HTR-8/SVneo (cell line): ENCODE measurements around the gene HAAO.
"Not testable (repeated sequence)": the region's sequence is repeated elsewhere in the genome, so short reads cannot be mapped to it uniquely, and the experiment has no call there.

Experiments used
- DNase-seq: peaks from one replicate; pipeline ENCODE4 v3.0.0; 2011; ENCODE audit warnings: low spot score, mixed read lengths; ENCODE audit not compliant: insufficient read length
- FAIRE-seq: peaks from 2 replicates; lab custom pipeline; 2011; peaks lifted over from hg19 to GRCh38; lab: Jason Lieb, UNC

The HAAO gene

DNA sequence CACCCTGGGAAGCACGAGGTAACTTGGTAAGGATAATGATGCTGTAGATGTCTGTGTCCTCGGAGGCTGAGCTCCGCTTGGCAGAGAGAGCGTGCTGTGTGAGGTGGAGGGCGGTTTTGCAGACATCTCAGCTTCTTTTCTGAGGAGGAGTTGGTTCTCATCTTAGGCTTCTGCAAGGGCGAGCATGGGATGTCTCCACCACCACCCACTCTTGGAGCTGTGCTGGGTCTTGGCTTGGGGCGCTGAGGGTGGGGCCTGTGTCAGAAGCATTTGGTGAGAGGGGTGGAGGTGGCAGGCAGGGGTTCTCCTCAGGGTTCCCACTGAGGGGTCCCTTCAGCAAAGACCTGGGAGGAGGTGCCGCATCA, 37.6 kb downstream of the HAAO start:
- FAIRE-seq (no peak), DNase-seq (no peak)

DNA sequence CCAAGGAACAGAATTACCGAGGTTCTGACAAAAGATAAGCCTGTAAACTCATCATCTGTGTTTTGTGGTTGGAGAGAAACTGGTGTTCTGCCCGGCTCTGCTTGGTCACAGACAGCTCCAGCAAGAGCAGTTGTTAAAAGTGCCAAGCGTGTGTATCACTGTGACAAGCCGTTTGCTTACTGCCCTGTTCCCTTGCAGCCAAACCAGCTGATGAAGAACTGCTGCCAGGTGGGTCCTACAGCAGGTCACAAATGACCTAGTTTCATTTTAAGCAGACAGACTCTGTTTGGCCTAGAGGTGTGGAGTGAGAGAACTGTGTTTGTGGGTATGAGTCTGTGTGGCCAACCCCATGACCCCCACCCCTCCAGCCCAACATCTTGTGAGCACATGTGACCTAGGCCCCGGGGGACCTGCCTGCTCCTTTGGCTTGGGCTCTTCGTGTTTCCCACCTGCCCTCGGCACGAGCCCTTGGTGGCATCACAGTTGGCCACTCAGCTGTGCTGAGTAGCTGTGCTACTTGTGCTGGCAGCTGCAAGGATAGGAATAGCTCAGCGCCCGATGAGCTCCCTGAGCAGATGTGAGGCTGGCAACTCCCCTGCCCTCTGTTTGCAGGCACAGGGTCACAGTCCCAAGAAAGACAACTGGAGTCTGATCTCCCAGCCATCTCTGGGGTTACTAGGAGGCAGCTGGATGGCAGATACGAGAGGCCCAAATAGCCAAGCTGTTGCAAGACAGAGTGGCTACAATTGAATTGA, 38.2 kb downstream of the HAAO start:
- no peak for DNase-seq
- FAIRE-seq: no peak

DNA sequence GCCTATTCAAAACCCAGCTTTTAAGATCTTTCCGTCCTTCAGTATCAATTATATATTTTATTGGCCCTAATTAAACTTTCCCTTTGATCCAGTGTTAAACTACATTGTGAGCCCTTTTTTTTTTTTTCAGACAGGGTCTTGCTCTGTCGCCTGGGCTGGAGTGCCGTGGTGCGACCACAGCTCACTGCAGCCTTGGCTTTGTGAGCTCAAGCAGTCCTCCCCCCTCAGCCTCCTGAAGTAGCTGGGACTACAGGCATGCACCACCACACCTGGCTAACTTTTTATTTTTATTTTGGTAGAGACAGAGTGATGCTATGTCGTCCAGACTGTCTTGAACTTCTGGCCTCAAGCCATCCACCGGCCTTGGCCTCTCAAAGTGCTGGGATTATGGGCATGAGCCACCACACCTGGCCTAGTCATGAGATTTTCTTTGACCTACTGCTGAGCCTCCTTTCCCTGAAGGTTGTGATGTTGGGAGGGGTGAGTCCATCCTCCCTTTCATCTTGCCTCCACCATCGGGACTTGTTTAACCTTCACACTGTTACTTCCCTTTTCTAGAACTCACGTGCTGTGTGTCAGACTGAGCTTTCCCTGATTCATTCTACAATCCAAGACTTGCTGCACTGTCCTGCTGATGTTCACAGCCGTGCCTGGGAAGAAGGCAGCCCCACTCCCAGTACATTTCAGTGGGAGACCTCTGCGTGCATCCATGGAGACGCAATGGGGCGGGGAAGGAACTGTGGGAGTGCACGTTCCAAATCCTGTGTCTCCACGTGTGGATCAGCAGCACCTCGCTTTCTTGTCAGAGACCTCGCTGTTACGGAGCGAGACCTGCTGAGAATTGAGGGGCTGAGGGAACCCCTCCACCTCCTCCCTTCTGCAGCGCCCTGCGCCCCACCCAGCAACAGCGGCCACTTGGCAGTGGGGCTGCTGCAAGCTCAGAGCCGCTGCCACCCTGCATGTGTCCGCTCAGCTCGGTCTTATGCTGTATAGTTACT, 39.3 kb downstream of the HAAO start:
- no peak for FAIRE-seq
- DNase-seq: no peak

DNA sequence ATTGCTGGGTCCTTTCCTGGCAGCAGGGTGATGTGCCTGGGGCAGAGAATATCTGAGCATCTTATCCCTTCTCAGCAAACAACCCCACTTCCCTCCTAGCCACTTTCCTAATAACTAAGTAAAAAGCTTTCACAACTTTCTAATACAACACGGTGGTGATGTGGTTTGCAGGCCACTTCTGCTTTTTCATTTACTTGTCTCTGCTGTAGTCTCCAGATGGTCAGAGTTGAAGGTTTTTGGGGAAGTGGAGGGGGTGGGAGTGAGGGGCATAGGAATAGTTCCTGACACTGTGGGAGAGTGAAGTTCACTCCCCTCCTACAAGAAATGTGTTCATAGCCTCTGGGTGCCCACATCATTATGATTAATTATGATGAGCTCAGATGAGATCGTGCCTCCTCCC, 40.1 kb downstream of the HAAO start:
- no peak for FAIRE-seq
- DNase-seq: no peak

DNA sequence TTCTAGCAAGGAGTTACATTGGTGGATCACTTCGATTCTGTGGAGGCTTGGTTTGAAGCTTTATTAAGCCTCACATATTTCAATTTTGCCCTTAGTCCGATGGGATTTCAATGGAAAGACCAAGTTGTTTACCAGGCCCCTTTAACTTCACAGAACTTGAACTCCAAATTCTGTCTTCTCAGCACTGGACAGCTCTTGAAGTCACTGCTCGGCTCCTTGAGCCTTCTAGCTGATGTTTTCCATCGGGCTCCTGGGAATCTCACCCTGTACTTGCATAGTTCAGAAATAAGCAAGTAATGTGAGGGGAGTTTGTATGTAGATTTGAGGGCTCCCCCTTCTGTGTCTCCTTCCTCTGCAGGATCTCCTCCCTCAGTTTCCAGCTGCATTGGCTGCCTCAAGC, 43.5 kb downstream of the HAAO start:
- no peak for DNase-seq
- no peak for FAIRE-seq

DNA sequence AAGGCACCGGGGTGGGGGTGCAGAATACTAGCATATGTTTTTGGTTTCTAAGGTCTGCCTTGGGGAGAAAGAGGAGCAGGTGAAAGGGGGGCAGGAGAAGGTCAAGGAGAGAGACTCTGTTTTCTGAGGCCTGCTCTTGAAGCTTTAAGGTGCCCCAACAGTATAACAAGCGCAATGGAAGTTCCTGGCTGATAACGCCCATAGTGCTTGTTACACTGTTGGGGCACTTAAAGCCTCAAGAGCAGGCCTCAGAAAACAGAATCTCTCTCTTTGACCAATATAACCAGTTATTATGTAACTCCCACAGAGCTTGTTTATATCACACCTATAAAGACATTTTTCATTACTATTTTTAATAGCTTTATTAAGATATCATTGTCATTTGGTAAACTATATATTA, 45.0 kb downstream of the HAAO start:
- FAIRE-seq: no peak
- DNase-seq: no peak

DNA sequence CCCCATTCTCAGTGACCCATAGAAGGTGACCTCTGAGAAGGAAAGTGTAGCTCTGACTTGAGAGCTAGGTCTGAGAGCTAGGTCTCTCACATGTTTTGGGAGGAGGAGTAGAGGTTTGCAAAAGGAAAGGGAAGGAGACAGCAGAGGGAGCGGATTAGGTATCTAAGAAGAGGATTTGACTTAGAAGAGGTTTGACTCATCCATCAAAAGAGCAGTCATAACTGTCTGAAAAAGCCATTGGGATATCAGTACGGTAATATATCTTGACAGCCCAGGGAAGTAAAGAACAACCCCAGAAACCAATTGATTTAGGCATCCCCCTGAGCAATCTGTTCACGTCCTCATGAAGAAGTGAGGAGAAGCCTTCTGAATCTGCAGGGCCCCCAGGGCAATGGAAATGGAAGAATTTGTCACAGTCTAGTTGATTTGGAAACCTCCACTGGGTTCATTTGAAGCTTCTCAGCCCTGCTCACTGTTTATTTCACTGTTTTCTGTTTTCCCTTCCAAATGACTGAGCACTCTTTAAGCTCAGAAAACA, 47.8 kb downstream of the HAAO start:
- DNase-seq: no peak
- FAIRE-seq: no peak

DNA sequence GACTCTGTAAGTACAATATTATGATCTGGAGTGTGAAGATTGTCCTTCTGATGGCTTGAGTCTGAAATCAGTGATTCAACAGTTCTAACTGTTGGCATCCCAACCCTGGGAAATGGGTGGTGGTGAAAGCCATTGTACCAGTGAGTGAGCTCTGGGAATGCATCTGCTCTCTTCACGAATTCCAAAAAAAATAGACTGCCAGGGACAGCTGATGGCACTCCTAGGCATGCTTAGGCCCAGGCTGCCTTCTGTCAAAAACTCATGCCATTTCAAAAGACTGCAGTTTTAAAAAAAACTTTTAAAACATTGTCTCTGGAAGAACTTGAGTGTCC, 48.8 kb downstream of the HAAO start:
- no peak for FAIRE-seq
- DNase-seq: no peak

DNA sequence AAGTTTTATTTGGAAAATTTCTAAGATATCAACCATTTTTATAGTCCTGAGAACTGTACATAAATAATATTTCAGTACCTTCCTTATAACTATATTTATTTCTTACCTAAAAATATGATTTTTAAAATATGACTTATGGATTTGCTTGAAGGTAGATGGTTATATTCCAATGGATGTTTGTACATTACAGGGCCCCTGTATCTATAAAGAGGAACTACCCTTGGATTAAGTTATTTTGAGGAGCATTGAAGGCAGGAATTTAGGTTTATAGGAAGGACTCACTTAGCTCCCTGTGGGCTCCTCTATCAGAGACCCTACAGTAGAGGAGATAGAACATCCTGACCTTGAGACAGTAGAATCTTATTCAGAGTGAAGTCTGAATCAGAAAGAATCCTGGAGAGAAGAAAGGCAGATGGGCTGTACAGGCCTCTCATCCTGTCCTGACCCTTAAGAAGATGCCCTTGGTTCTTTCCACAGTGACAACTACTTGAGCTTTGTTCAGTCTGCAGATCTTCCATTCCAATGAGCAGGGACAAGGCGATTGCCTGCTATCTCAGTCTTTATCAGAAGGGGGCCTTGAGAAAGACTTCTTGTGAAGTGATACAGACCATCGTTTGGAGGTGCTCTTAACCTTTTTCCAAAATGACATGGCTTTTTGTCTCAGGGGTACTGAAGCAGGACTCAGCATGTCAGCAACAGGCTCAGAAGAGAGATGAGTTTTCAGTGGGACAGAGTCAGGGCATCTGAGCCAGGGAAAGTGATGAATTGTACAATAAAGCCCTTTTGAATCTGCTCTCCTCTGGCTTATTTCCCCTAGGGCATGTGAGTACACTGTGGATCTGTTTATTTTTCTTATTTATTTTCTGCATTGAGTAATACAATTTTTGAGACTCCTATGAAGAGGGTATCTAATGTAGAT, 49.4 kb downstream of the HAAO start:
- DNase-seq (no peak), FAIRE-seq (no peak)

DNA sequence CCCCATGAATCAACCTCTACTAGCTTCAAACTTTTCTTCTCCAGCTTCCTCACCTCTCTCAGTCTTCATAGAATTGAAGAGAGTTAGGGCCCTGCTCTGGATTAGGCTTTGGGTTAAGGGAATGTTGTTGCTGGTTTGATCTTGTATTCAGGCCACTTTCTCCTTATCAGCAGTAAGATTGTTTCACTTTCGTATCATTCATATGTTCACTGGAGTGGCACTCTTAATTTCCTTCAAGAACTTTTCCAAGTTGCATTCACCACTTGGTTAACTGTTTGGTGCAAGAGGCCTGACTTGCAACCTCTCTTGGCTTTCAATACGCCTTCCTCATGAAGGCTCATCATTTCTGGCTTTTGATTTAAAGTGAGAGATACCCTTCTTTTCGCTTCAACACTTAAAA, 51.2 kb downstream of the HAAO start:
- FAIRE-seq: no peak

DNA sequence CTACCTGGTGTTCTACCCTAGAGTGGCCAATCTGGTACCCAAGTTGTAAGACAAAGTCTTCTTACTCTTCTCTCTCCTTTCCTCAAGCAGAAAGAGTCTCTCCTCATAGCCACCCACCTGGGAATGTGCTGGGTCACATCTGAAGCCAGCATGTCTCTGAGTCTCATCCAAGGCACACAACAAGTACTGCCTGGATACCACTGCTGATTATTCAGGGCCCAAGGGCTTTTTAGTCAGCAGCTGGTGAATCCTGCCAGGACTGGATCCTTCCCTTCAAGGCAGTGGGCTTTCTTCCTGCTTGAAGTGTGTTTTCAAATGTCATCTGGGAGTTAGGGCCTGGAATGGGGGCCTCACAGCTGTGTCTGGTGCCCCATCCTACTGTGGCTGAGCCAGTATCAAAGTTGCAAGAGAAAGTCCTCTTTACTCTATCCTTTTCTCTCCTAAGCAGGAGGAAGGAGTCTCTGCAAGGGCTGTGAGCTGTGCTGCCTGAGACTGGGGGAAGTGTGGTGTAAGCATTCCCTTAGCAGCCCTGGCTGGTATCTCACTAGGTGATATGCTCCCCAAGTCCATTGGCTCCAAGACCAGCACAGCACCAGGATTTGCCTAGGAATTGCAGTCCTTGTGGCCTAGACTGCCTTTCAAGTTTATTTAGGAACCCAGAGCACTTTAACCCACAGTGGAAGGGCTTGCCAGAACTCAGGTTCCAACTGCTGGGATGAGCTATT, 55.6 kb downstream of the HAAO start:
- DNase-seq (no peak), FAIRE-seq (no peak)

More for the DNA sequence above, 51.2 kb downstream of the HAAO start:
- DNase-seq: no peak

DNA sequence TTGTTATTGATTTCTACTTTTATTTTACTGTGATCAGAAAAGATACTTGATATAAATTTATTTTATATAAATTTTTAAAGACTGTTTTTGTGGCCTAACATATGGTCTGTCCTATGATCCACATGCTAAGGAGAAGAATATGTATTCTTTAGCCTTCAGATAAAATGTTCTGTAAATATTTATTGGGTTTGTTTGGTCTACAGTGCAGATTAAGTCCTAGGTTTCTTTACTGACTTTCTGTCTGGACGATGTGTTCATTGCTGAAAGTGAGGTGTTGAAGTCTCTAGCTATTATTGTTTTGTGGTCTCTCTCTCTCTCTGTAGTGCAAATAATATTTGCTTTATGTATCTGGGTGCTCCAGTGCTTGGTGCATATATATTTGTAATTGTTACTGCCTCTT, 58.5 kb downstream of the HAAO start:
- DNase-seq (no peak), FAIRE-seq (no peak)

DNA sequence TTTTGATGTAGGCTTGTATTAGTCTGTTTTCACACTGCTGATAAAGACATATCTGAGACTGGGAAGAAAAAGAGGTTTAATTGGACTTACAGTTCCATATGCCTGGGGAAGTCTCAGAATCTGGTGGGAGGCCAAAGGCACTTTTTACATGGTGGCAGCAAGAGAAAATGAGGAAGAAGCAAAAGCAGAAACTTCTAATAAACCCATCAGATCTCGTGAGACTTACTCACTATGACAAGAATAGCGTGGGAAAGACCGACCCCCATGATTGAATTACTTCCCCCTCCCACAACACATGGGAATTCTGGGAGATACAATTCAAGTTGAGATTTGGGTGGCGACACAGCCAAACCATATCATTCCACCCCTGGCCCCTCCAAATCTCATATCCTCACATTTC, 61.1 kb downstream of the HAAO start:
- DNase-seq: not testable (repeated sequence)

DNA sequence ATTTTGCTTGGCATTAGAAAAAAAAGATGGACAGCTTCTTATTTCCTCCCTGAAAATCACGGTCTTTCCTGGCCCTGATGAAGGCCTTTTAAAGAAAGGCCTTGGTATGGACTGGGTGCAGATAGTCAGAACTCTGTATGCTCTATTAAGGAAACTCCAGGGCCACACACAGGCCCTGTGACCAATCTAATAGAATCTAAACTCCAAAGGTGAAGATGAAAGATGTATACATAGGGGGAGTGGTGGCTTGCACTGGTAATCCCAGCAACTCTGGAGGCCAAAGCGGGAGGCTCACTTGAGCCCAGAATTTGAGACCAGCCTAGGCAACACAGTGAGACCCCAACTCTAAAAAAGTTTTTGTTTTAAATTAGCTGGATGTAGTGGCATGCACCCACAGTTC, 65.7 kb downstream of the HAAO start:
- DNase-seq (no peak), FAIRE-seq (no peak)

More for the DNA sequence above, 61.1 kb downstream of the HAAO start:
- FAIRE-seq: not testable (repeated sequence)

DNA sequence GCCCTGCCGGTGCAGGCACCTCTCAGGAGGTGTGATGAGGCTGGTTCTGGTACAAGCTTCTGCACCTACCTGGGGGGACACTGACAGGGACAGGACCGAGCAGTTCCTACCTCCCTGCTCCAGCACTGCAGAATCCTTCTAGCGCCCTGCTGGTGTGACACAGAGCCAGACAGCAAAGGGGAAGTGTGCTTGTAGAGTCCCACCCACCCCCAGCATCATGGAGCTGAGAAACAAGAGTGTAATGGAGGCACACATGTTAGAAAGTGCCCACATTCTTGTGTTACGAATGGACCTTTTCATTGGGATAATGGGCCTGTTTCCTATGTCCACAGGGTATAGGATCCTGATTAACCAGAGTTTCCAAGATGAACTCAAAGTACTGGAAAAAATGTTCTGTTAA, 66.7 kb downstream of the HAAO start:
- no peak for FAIRE-seq

DNA sequence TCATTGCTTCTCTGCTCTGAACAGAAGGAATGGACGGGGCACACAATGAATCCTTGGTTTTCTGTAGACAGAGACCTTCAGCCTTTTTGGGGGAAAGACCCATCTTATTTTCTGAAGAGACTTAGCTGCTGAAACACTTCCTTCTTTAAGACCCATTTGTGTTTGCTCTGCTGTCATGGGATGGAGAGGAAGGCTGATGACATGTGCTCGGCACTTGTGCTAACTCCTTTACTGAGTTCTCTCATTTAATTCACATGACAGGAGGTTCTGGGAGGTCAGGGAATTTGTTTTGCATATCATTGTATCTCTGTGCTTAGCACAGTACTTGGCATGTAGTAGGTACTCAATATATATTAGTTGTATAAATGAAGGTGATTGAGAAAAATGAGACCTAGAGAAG, 67.5 kb downstream of the HAAO start:
- FAIRE-seq (no peak), DNase-seq (no peak)

More for the DNA sequence above, 66.7 kb downstream of the HAAO start:
- DNase-seq: no peak

DNA sequence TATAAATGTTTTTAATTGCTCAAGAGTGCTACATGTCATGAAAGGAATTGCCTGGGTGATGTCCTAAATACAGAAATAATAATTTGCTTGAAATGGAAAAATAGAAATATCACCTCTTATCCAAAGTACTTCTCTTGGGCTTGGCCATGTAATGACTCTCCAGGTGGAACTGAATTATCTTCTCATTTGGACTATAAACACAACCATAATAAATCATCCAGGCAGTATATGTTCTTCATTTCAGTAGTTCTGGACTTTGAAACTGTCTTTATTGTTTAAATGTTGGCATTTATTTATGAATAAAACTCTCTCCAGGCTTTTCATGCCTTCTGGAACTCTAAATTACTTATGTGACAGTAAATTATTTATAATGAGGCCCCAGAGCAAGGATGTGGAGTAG, 68.9 kb downstream of the HAAO start:
- FAIRE-seq (no peak), DNase-seq (no peak)

DNA sequence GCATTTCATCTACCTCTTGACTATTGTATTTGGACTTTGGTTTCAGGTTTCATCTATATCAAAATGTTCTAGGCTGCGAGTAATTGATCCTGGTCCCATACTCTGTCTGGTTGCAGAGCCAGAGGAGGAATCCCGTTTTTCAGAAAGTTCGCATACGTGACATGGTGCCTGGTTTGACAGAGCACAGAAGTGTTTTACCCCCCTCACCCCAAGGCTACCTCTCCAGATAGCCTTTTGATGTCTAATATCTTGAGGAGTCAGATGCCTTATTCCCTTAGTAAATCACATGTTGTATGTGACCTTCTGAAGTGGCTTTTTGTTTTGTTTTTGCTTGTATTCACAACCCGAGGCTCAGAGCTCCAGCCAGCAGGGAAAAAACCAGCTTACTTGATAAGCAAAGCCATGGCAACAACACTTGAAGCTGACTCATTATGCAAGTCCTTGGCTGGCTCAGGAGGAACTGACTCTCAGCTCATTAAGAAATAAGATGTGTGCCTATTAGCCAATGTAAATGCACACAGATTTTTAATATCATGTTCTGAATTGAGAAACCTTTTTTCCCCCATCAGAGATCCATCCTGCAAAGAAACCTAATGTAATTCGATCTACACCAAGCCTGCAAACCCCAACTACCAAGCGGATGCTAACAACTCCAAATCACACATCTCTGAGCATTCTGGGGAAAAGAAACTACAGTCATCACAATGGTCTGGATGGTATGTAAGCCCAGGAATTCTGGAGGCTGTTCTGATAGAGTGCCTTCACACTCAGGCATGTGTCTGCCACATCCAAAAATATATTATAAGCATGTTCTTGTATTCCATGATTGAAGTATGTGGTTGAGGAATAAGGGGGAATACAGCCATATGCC, 69.8 kb downstream of the HAAO start:
- no peak for FAIRE-seq
- no peak for DNase-seq

DNA sequence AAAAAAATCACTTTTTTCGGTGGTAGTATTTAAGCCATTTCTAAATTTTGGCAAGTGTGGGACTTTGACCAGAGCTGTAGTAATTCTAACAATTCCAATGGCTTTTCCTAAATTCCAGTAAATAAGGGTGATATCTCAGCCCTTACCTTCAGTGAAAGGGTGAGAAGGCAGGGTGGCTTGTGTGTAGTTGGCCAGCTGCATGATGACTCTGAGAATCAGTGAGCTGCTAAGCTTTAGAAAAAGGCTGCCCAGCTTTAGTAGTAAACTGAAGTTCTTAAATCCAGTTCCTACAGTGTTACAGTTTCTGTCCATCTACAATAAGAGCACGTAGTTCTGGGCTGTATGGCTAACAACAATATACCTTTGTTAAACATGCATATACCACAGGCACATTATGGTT, 70.5 kb downstream of the HAAO start:
- no peak for FAIRE-seq
- no peak for DNase-seq
